HG02798 (cell line): ENCODE measurements around the gene TMEM255B.
"Not testable (repeated sequence)": the region's sequence is repeated elsewhere in the genome, so short reads cannot be mapped to it uniquely, and the experiment has no call there.

Experiments
- ATAC-seq: cut with Tn5 transposase; IDR thresholded peaks from one replicate; pipeline ENCODE4 v1.9.1; 2021; ENCODE audit warnings: mild to moderate bottlenecking; ENCODE audit not compliant: unreplicated experiment, poor library complexity

The TMEM255B gene

DNA sequence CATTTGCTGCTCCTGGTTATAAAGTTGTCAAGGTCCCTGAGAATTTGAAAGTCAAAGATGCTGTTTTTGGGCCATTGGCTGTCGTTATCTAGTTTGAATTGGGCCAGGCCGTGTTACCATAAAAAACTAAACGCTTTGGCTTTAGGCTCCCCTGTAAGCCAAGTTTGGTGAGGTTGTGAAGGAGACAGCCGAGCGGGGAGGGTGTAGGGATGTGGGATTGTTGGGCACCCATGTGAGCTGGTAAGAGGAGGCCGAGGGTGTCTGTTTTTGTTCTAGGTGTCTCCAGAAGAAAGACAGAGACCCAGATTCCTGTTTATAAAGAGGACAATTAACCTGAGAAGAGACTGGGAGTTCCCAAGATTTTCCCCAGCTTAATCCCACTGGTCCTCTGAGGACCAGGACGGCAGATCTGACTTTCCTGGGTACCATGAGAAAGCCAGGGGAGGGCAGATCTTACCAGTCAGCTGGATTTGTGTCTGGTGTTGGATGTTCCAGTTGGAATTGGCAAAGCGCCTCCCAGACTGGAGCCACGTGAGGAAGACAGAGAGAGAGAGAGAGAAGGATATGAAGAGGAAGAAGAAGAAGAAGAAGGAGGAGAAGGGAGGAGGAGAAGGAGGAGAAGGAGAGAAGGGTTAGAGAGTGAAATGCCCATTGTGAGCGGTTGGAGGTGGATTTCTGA, 25.1 kb downstream of the TMEM255B start:
- no peak for ATAC-seq

DNA sequence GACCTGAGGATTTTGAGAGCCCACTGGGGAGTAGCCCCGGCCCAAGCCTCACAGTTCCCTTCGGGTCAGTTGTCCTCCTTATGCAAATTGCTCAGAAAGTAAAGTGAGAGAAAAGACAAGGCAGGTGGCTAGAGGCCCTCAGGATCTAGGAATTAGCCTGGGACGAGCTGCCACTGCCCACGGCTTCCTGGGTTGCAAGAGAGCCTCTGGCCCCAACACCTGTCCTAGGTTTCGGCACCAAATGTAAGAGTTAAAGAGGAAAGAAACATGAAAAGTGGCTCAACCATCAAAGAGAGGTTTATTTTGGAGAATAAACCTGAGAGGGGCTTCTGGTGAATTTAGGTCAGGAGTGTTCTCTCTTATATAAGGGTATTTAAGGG, 25.6 kb downstream of the TMEM255B start:
- no peak for ATAC-seq

DNA sequence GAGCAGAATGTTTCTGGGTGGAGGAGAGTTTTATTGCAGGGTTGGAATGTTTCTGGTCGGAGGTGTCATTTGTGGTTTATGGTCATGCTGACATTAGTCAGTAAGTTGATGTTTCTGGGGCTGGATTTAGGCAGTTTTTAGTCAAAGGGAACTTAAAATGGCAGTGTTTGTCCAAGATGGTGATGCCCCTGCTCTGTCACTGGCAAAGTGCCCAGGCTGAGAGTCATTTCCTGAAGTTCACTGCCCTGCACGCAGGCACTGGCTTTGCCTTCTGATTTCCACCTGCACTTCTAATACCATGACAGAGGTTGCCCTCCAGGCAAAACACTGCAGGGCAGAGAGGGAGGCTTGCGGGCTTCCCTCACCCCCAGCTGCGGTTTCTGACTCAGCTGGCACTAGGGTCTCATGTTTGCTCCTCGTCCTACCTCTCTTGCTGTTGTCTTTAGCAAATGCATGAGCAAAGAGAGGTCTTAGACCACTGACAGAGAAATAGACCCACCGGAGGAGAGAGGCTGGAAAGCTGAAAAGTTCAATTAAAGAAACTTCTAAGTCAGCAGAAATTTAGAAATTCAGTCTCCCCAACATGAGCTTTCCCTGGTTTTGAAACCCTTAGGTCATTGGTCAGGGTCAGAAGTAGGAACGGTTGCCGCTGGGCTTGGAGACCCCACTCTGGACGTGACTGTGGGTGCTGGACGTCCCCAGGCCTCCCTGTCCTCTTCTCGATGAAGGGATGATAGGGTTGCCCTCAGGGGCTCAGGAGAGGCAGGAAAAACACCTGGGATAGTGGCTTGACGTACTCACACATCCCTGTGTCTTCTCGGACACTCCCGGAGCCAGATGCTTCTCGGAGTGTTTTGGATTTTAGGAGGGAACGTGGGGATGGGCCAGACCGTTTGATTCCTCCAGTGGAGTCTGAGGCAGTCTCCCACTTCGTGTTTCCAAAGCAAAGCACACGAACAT, 26.3 kb downstream of the TMEM255B start:
- ATAC-seq: no peak

DNA sequence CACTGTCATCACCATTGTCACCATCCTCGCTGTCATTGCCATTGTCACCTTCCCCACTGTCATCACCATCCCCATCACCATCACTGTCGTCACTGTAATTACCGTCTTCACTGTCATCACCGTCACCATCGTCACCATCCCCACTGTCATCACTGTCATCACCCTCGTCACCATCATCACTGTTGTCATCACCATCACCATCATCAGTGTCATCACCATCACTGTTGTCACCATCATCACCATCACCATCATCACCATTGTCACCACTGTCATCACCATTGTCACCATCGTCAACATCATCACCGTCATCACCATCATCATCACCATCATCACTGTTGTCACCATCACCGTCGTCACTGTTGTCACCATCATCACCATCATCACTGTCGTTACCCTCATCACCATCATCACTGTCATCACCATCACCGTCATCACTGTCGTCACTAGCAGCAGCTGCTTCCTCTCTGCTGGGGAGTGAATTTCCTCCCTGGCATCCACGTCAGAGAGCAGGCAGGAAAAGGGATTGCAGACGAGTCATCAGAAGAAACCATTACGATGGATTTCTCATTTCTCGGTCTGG, 27.3 kb downstream of the TMEM255B start:
- no peak for ATAC-seq

GRCh38 chr13:113787694-113788093, 28.7 kb downstream of the TMEM255B start:
- ATAC-seq: no peak

- no peak for ATAC-seq
Observed at GRCh38 chr13:113788413-113789135, 29.5 kb downstream of the TMEM255B start.

- ATAC-seq: no peak
Observed at GRCh38 chr13:113789167-113789566, 30.1 kb downstream of the TMEM255B start.

DNA sequence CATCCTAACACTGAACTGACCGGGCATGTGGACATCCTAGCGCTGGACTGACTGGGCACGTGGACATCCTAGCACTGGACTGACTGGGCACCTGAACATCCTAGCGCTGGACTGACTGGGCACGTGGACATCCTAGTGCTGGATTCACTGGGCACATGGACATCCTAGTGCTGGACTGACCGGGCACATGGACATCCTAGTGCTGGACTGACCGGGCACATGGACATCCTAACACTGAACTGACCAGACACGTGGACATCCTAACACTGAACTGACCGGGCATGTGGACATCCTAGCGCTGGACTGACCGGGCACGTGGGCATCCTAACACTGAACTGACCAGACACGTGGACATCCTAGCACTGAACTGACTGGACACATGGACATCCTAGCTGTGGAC, 30.9 kb downstream of the TMEM255B start:
- ATAC-seq: not testable (repeated sequence)

- no peak for ATAC-seq
Observed at GRCh38 chr13:113791226-113791625, 32.2 kb downstream of the TMEM255B start.

- ATAC-seq: no peak
Observed at GRCh38 chr13:113791761-113792160, 32.7 kb downstream of the TMEM255B start.

DNA sequence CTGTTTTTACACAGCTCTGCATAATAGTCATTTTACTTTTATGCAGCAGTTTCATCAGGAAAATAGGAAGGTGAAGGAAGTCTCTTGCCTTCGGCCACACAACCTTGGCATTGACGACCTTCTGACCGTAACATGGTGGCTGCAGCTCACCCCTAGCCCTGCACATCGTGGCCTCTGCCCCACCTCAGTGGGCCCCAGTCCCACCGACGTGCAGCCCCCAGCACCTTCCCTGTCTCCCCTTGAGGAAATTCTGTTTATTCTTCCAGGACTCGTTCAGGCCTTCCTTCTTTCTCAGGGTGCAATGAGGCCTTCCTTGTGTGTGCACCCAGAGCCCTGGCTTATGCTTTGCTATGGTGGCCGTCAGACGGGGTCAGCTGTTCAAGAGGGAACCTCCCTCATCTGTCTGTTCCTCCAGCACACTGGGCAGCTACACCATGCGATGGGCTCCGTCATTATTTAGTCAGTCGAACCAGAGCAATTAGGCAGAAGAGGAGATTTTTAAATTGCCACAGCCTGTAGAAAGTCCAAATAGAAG, 33.3 kb downstream of the TMEM255B start:
- ATAC-seq: no peak

DNA sequence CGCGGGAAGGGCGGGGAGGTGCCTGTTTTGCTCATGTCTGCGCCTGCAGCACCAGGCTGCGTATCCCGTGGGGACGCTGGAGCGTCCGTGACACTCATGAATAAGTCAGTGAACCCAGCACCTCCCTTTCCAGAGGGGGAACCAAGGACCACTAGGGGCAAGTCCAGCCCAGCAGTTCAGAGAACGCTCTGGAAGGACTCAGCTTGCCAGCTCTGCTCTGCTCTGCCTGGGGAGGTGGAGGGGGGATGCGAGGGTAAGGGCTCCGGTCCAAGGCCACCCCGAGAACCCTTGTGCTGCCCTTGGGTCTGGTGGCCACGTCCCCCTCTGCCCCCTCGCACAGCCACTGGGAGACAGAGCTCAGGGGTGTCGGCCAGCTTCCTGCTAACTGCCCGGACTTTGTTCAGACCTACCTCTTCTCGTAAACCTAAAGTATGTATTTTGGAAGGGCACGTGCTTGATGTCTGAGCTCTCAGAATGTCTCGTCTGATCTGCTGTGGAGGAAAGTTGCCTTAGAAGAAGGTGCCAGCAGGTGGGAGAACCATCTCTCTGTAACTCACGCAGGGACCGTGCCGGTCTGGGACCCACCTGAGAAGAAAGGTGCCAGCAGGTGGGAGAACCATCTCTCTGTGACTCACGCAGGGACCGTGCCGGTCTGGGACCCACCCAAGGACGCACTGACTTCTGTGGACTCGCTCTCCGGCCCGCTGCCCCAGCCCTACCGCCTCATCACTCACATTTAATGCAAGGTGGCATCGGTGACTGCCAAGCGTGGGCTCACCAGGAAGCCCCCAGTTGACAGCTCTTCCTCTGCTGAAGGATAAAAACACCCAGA, 34.1 kb downstream of the TMEM255B start:
- no peak for ATAC-seq

- ATAC-seq: no peak
Observed at GRCh38 chr13:113793718-113794085, 34.7 kb downstream of the TMEM255B start.

DNA sequence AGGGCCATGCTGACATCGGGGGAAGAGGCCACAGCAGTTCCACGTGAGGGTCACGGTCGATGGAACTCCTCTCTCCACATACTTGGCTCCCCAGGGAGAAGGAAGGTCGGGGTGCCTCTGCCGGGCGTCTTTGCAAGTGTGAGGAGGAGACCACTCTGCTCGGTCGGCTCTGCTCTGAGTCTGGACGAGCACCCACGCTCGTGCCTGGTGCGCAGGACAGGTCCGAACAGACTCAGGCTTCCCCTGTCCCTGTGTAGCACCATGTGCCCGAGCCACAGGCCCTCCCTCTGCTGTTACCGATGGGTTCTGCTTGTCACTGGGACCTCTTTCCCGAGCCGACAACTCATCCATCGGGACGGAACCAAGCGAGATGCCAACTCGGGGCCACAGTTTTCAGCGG, 35.1 kb downstream of the TMEM255B start:
- no peak for ATAC-seq

DNA sequence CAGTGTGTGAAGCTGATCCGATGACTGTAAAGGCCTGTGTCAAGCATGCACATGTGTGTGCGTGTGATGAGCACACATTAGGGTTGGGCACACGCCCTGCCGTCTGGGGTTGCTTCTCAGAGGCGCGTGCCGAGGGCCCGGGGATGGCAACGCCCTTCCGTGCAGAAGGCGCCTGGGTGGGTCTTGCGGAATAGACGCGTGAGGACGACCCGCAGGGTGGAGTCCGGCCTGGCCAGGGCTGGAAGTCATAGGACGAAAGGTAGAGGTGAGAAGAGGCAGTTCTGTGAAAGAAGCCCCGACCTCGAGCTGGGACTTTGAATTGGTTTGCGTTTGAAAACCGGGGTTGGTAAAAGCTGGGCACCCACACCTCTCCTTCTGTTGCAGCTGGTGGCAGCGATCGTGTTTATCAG, 35.7 kb downstream of the TMEM255B start:
- no peak for ATAC-seq

- not testable (repeated sequence) for ATAC-seq
Observed at GRCh38 chr13:113795362-113795761, 36.3 kb downstream of the TMEM255B start.

- ATAC-seq: no peak
Observed at GRCh38 chr13:113796211-113796963, 37.4 kb downstream of the TMEM255B start.

DNA sequence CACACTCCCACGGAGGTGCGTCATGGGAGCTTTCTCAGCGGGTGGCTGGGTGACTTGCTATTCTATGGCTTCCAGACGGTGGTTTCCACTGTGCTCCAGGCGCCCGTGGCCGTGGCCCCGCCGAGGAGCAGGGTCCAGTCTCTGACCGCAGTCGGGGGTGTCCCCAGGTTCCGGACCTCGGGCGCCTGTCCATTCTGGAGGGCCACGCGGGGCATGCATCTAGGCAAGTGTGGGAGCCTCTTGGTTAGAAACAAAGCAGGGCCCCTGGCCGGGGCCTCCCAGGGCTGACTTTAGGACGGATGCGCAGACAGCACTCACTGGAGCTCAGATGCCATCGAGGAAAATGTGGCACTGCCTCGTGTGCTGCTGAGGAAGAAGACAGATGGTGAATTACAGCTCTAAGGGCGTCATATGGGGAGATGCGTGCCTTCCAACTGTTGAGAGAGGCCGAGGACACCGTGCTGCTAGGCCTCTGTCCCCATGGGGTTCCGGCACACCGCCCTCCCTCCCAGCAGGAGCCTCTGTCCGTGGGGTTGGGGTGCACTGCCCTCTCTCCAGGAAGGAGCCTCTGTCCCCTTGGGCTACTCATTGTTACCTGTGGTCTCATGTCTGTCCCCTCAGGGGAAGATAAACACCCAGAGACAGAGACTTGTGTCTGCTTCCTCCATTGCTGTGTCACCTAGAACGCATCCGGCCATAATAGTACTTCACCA, 38.1 kb downstream of the TMEM255B start:
- no peak for ATAC-seq
